ENCODE data around the gene ST6GALNAC5.

Gene ST6GALNAC5

DNA sequence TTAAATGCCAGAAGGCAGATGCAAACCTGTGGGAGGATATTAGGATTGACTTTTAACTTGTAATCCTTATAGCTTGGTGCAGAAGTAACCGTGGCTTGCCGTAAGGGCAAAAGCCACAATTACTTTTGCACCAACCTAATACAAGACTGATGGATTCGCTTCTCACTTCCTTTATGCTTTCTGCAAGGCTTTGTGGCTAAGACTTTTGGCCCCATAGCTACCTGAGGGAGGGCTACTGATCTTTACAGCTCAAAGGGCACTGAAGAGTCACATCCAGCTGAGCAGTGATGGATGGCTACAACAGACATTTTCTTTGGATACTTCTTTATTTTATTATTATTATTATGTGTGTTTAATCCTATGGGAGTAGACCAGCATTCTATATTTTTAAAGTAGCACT, 140.4 kb downstream of the ST6GALNAC5 start:
- Histone ChIP-seq H3K79me2 (ENCODE audit: insufficient read depth, low read length) (no peaks in the 10 kb centered on the region), H3K4me2 (ENCODE audit: low read depth, low read length, poor library complexity, severe bottlenecking) (no peak overlapping the region), H3K4me3 (ENCODE audit: insufficient read depth, low read length, poor library complexity, severe bottlenecking) (no peak overlapping the region), H2AFZ (ENCODE audit: low read depth, low read length, severe bottlenecking) (no peak overlapping the region), H3K36me3 (ENCODE audit: low read length) (no peaks in the 10 kb centered on the region), H3F3A (ENCODE audit: insufficient read depth) (no peaks in the 10 kb centered on the region), H3K9me2 (replicated peaks; ENCODE audit: insufficient read depth, low read length) (no peaks in the 10 kb centered on the region), H3K9ac (ENCODE audit: low read length) (no peak overlapping the region), H4K20me1 (ENCODE audit: low read depth, low read length) (no peaks in the 10 kb centered on the region), H3K9me3 (ENCODE audit: insufficient read depth, low read length) (no peaks in the 10 kb centered on the region), H3K27me3 (ENCODE audit: low read length) (no peaks in the 10 kb centered on the region), H3K27ac (ENCODE audit: low read depth, low read length) (no peak overlapping the region)
- TF ChIP-seq, protein P1, sequence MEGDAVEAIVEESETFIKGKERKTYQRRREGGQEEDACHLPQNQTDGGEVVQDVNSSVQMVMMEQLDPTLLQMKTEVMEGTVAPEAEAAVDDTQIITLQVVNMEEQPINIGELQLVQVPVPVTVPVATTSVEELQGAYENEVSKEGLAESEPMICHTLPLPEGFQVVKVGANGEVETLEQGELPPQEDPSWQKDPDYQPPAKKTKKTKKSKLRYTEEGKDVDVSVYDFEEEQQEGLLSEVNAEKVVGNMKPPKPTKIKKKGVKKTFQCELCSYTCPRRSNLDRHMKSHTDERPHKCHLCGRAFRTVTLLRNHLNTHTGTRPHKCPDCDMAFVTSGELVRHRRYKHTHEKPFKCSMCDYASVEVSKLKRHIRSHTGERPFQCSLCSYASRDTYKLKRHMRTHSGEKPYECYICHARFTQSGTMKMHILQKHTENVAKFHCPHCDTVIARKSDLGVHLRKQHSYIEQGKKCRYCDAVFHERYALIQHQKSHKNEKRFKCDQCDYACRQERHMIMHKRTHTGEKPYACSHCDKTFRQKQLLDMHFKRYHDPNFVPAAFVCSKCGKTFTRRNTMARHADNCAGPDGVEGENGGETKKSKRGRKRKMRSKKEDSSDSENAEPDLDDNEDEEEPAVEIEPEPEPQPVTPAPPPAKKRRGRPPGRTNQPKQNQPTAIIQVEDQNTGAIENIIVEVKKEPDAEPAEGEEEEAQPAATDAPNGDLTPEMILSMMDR (IDR thresholded peaks at IDR 0.05; ENCODE audit: insufficient read depth, low read length, poor library complexity, severe bottlenecking), result no peak
- no peak for TF ChIP-seq EZH2phosphoT487 (conservative IDR thresholded peaks at IDR 0.05; ENCODE audit: low read length)

DNA sequence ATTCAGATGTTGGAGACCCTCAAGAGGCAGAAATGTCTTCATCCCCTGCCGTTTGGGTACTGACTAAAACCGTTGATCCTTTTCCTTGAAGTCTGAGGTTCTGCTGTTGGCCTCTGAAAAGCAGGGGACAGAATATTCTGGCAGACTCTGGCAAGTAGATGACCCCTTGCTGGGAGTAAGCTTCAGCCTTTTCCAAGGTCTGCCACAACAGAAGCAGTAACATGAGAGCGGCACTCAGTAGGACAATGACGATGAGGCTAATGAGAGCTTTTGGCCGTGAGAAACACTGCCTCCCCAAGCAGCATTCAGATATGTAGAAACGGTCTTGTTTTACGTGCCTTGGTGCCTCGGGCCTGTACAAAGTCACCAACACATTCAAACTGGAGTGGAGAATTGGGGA, 143.7 kb downstream of the ST6GALNAC5 start:
- TF ChIP-seq, protein P1 (IDR thresholded peaks at IDR 0.05; ENCODE audit: insufficient read depth, low read length, poor library complexity, severe bottlenecking), result no peak
- no peak for TF ChIP-seq EZH2phosphoT487 (conservative IDR thresholded peaks at IDR 0.05; ENCODE audit: low read length)
- H3F3A ChIP-seq (ENCODE audit: insufficient read depth), result no peaks in the 10 kb centered on the region
- H4K20me1 ChIP-seq (ENCODE audit: low read depth, low read length), result no peaks in the 10 kb centered on the region

DNA sequence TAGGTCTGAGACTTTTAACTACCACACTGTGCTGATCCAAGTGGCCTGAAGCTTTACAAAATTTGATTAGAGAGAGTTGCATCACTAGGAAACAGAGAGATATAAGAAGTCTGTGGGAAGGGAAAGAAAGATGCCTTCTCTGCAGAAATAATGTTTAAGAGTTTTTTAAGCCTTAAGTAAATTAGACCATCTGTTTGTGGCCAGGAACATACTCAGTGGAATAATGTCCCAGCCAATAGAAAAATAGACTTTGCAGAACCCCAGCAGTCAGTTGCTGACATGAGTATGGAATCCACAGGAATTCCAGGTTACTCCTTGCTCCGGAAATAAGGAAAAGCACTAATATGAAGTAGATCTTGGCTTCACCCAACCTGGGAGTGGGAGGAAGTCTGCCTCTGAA, 144.8 kb downstream of the ST6GALNAC5 start:
- H3K4me3 ChIP-seq (ENCODE audit: insufficient read depth, low read length, poor library complexity, severe bottlenecking), result no peak overlapping the region
- no peaks in the 10 kb centered on the region for H3K9me3 ChIP-seq (ENCODE audit: insufficient read depth, low read length)
- H3K27me3 ChIP-seq (ENCODE audit: low read length), result no peaks in the 10 kb centered on the region
- no peak overlapping the region for H3K4me2 ChIP-seq (ENCODE audit: low read depth, low read length, poor library complexity, severe bottlenecking)
- H3K9ac ChIP-seq (ENCODE audit: low read length), result no peak overlapping the region
- H3K36me3 ChIP-seq (ENCODE audit: low read length), result no peaks in the 10 kb centered on the region
- no peaks in the 10 kb centered on the region for H3K79me2 ChIP-seq (ENCODE audit: insufficient read depth, low read length)
- no peaks in the 10 kb centered on the region for H3F3A ChIP-seq (ENCODE audit: insufficient read depth)
- TF ChIP-seq, protein P1 (IDR thresholded peaks at IDR 0.05; ENCODE audit: insufficient read depth, low read length, poor library complexity, severe bottlenecking), result no peak
- TF ChIP-seq EZH2phosphoT487 (conservative IDR thresholded peaks at IDR 0.05; ENCODE audit: low read length), result no peak
- H3K27ac ChIP-seq (ENCODE audit: low read depth, low read length), result no peak overlapping the region
- H4K20me1 ChIP-seq (ENCODE audit: low read depth, low read length), result no peaks in the 10 kb centered on the region
- no peak overlapping the region for H2AFZ ChIP-seq (ENCODE audit: low read depth, low read length, severe bottlenecking)
- H3K9me2 ChIP-seq (replicated peaks; ENCODE audit: insufficient read depth, low read length), result no peaks in the 10 kb centered on the region

More for the DNA sequence above, 143.7 kb downstream of the ST6GALNAC5 start:
- Histone ChIP-seq H3K27ac (ENCODE audit: low read depth, low read length) (no peak overlapping the region), H3K9me3 (ENCODE audit: insufficient read depth, low read length) (no peaks in the 10 kb centered on the region), H3K4me2 (ENCODE audit: low read depth, low read length, poor library complexity, severe bottlenecking) (no peak overlapping the region), H3K4me3 (ENCODE audit: insufficient read depth, low read length, poor library complexity, severe bottlenecking) (no peak overlapping the region), H3K9ac (ENCODE audit: low read length) (no peak overlapping the region), H3K9me2 (replicated peaks; ENCODE audit: insufficient read depth, low read length) (no peaks in the 10 kb centered on the region), H3K36me3 (ENCODE audit: low read length) (no peaks in the 10 kb centered on the region), H3K27me3 (ENCODE audit: low read length) (no peaks in the 10 kb centered on the region), H3K79me2 (ENCODE audit: insufficient read depth, low read length) (no peaks in the 10 kb centered on the region), H2AFZ (ENCODE audit: low read depth, low read length, severe bottlenecking) (no peak overlapping the region)

Measured in SU-DHL-6 (cell line).